Central memory CD8-positive, alpha-beta T cell (primary cell): ENCODE measurements around the gene S100A12.

Experiments used
- ATAC-seq: fragments of 150-1000 bp; cut with Tn5 transposase; replicated peaks from 2 replicates; pipeline ENCODE4 v1.10.0; 2022; ENCODE audit warnings: mild to moderate bottlenecking, moderate FRiP score, moderate number of reproducible peaks; ENCODE audit not compliant: poor library complexity, severe bottlenecking; ENCODE audit errors: extremely low read depth
- DNase-seq, 2 donors: peaks; one replicate each; pipeline ENCODE4 v3.0.0; 2021; ENCODE audit warnings: low spot score in 2 of 2
- H3K27ac Mint-ChIP-seq: one replicate; pipeline ENCODE4 v1.8.0; 2022; ENCODE audit warnings: low read depth, mild to moderate bottlenecking, moderate library complexity, mixed read lengths
- H3K27me3 Mint-ChIP-seq: one replicate; pipeline ENCODE4 v1.8.0; 2022; ENCODE audit warnings: mixed read lengths
- H3K36me3 Mint-ChIP-seq: one replicate; pipeline ENCODE4 v1.8.0; 2022; ENCODE audit warnings: mild to moderate bottlenecking, moderate library complexity, mixed read lengths; ENCODE audit not compliant: insufficient read depth
- H3K4me1 Mint-ChIP-seq: one replicate; pipeline ENCODE4 v1.8.0; 2022; ENCODE audit warnings: mixed read lengths
- H3K4me3 Mint-ChIP-seq: one replicate; pipeline ENCODE4 v1.8.0; 2022; ENCODE audit warnings: mild to moderate bottlenecking, moderate library complexity, mixed read lengths
- H3K9me3 Mint-ChIP-seq: one replicate; pipeline ENCODE4 v1.8.0; 2022; ENCODE audit warnings: mixed read lengths

Gene S100A12

GRCh38 chr1:153393926-153394325 lies 18.5 kb upstream of the S100A12 start:
- H3K27ac Mint-ChIP-seq: no peak overlapping the region
- no peaks in the 10 kb centered on the region for H3K4me1 Mint-ChIP-seq
- H3K9me3 Mint-ChIP-seq: no peaks in the 10 kb centered on the region
- DNase-seq: peak in 1 of 2 donors; percentile 7
- no peaks in the 10 kb centered on the region for H3K36me3 Mint-ChIP-seq
- H3K27me3 Mint-ChIP-seq: peaks cover 75% of the 10 kb centered on the region
- ATAC-seq: no peak
- no peak overlapping the region for H3K4me3 Mint-ChIP-seq

GRCh38 chr1:153392822-153393221 lies 17.4 kb upstream of the S100A12 start:
- no peak overlapping the region for H3K4me3 Mint-ChIP-seq
- no peaks in the 10 kb centered on the region for H3K4me1 Mint-ChIP-seq

GRCh38 chr1:153392258-153392657 lies 16.8 kb upstream of the S100A12 start:
- H3K4me1 Mint-ChIP-seq: no peaks in the 10 kb centered on the region

More at GRCh38 chr1:153392822-153393221, 17.4 kb upstream of the S100A12 start:
- DNase-seq (no peak), ATAC-seq (no peak)
- Mint-ChIP-seq H3K9me3 (no peaks in the 10 kb centered on the region), H3K27ac (no peak overlapping the region), H3K27me3 (peaks cover 72% of the 10 kb centered on the region), H3K36me3 (no peaks in the 10 kb centered on the region)

GRCh38 chr1:153390938-153391710 lies 15.7 kb upstream of the S100A12 start, which contains the start of gene S100A8:
Gene S100A8, minus strand, starts transcription at chr1:153391073. Its CDS starts 538 bp downstream, at chr1:153390535.
- no peak for DNase-seq
- Mint-ChIP-seq H3K27me3 (peaks cover 76% of the 10 kb centered on the region), H3K36me3 (no peaks in the 10 kb centered on the region), H3K4me3 (no peak within 1 kb of the TSS), H3K27ac (no peak within 1 kb of the TSS), H3K9me3 (no peaks in the 10 kb centered on the region), H3K4me1 (no peaks in the 10 kb centered on the region)
- ATAC-seq: no peak

More at GRCh38 chr1:153392258-153392657, 16.8 kb upstream of the S100A12 start:
- Mint-ChIP-seq H3K9me3 (no peaks in the 10 kb centered on the region), H3K36me3 (no peaks in the 10 kb centered on the region), H3K27me3 (peaks cover 77% of the 10 kb centered on the region), H3K4me3 (no peak overlapping the region), H3K27ac (no peak overlapping the region)
- ATAC-seq (no peak), DNase-seq (no peak)

- DNase-seq (no peak), ATAC-seq (no peak)
- Mint-ChIP-seq H3K36me3 (no peaks in the 10 kb centered on the region), H3K27ac (no peak overlapping the region), H3K4me3 (no peak overlapping the region), H3K27me3 (peaks cover 67% of the 10 kb centered on the region), H3K9me3 (no peaks in the 10 kb centered on the region), H3K4me1 (no peaks in the 10 kb centered on the region)
Measured at GRCh38 chr1:153389973-153390879, 14.8 kb upstream of the S100A12 start.

GRCh38 chr1:153389401-153389800 lies 14.0 kb upstream of the S100A12 start:
- H3K27ac Mint-ChIP-seq: no peak overlapping the region
- H3K27me3 Mint-ChIP-seq: peaks cover 61% of the 10 kb centered on the region
- no peaks in the 10 kb centered on the region for H3K4me1 Mint-ChIP-seq
- no peak for ATAC-seq
- no peaks in the 10 kb centered on the region for H3K9me3 Mint-ChIP-seq
- no peak overlapping the region for H3K4me3 Mint-ChIP-seq
- no peak for DNase-seq
- H3K36me3 Mint-ChIP-seq: no peaks in the 10 kb centered on the region

GRCh38 chr1:153387785-153388184 lies 12.4 kb upstream of the S100A12 start:
- Mint-ChIP-seq H3K27me3 (peaks cover 63% of the 10 kb centered on the region), H3K4me1 (no peaks in the 10 kb centered on the region), H3K27ac (no peak overlapping the region), H3K9me3 (no peaks in the 10 kb centered on the region), H3K4me3 (no peak overlapping the region), H3K36me3 (no peaks in the 10 kb centered on the region)
- ATAC-seq (no peak), DNase-seq (no peak)

GRCh38 chr1:153387001-153387400 lies 11.6 kb upstream of the S100A12 start:
- H3K9me3 Mint-ChIP-seq: peaks cover 8% of the 10 kb centered on the region
- no peak overlapping the region for H3K27ac Mint-ChIP-seq

GRCh38 chr1:153386500-153386901 lies 11.1 kb upstream of the S100A12 start:
- Mint-ChIP-seq H3K36me3 (no peaks in the 10 kb centered on the region), H3K4me1 (no peaks in the 10 kb centered on the region), H3K4me3 (no peak overlapping the region), H3K9me3 (peaks cover 13% of the 10 kb centered on the region), H3K27ac (no peak overlapping the region), H3K27me3 (peaks cover 67% of the 10 kb centered on the region)
- DNase-seq (no peak), ATAC-seq (no peak)

More at GRCh38 chr1:153387001-153387400, 11.6 kb upstream of the S100A12 start:
- no peaks in the 10 kb centered on the region for H3K36me3 Mint-ChIP-seq
- H3K4me3 Mint-ChIP-seq: no peak overlapping the region
- ATAC-seq (no peak), DNase-seq (no peak)
- no peaks in the 10 kb centered on the region for H3K4me1 Mint-ChIP-seq
- H3K27me3 Mint-ChIP-seq: peaks cover 66% of the 10 kb centered on the region

GRCh38 chr1:153384958-153385580 lies 9.6 kb upstream of the S100A12 start:
- H3K36me3 Mint-ChIP-seq: no peaks in the 10 kb centered on the region
- H3K4me1 Mint-ChIP-seq: no peaks in the 10 kb centered on the region
- no peak for ATAC-seq
- H3K27me3 Mint-ChIP-seq: peaks cover 61% of the 10 kb centered on the region
- H3K4me3 Mint-ChIP-seq: no peak overlapping the region
- no peak overlapping the region for H3K27ac Mint-ChIP-seq
- peaks cover 20% of the 10 kb centered on the region for H3K9me3 Mint-ChIP-seq
- no peak for DNase-seq

GRCh38 chr1:153380711-153381110 lies 5.3 kb upstream of the S100A12 start:
- DNase-seq: no peak
- no peak overlapping the region for H3K27ac Mint-ChIP-seq
- peaks cover 20% of the 10 kb centered on the region for H3K9me3 Mint-ChIP-seq
- H3K4me3 Mint-ChIP-seq: no peak overlapping the region
- no peak for ATAC-seq
- no peaks in the 10 kb centered on the region for H3K36me3 Mint-ChIP-seq
- H3K4me1 Mint-ChIP-seq: no peaks in the 10 kb centered on the region
- H3K27me3 Mint-ChIP-seq: peaks cover 74% of the 10 kb centered on the region

GRCh38 chr1:153379591-153379990 lies 4.2 kb upstream of the S100A12 start:
- DNase-seq: no peak
- H3K36me3 Mint-ChIP-seq: no peaks in the 10 kb centered on the region
- H3K4me1 Mint-ChIP-seq: no peaks in the 10 kb centered on the region
- ATAC-seq: no peak
- no peak overlapping the region for H3K4me3 Mint-ChIP-seq
- H3K27me3 Mint-ChIP-seq: peaks cover 82% of the 10 kb centered on the region
- peaks cover 20% of the 10 kb centered on the region for H3K9me3 Mint-ChIP-seq
- no peak overlapping the region for H3K27ac Mint-ChIP-seq
